GM23248 (cell line): ENCODE data around the gene NOSIP. TPM values are rescaled to one million over a fixed set of nuclear protein-coding genes. Genes with fewer than 3 reads are reported as not detected.
A peak's percentile ranks its signal among the peaks of the same experiment; 100 is the strongest.

Source experiments
- DNase-seq: peaks from one replicate; pipeline ENCODE4 v3.0.0-alpha.2; 2015
- H2AFZ ChIP-seq: fragments of 200-600 bp; sonication (generic); 2 replicates; pipeline ENCODE4 v1.6.1; 2016; ENCODE audit warnings: antibody characterized with exemption
- H3F3A ChIP-seq: fragments of 200-600 bp; sonication (generic); 2 replicates; pipeline ENCODE4 v1.6.1; 2016; ENCODE audit warnings: mild to moderate bottlenecking, antibody characterized with exemption, mixed run types; ENCODE audit not compliant: insufficient read depth
- H3K27ac ChIP-seq: fragments of 200-600 bp; sonication (generic); 2 replicates; pipeline ENCODE4 v1.5.1; 2016; ENCODE audit warnings: mild to moderate bottlenecking
- H3K27me3 ChIP-seq: fragments of 200-600 bp; sonication (generic); replicated peaks from 2 replicates; pipeline ENCODE4 v1.6.1; 2016; ENCODE audit warnings: mild to moderate bottlenecking; ENCODE audit not compliant: insufficient read depth
- H3K36me3 ChIP-seq: fragments of 200-600 bp; sonication (generic); 2 replicates; pipeline ENCODE4 v1.6.1; 2016; ENCODE audit warnings: low read depth, mild to moderate bottlenecking
- H3K4me1 ChIP-seq: fragments of 200-600 bp; sonication (generic); 2 replicates; pipeline ENCODE4 v1.6.1; 2016; ENCODE audit warnings: mild to moderate bottlenecking; ENCODE audit not compliant: insufficient read depth
- H3K4me2 ChIP-seq: fragments of 200-600 bp; sonication (generic); one replicate; pipeline ENCODE4 v1.6.1; 2016; ENCODE audit warnings: mild to moderate bottlenecking; ENCODE audit not compliant: unreplicated experiment
- H3K4me3 ChIP-seq: fragments of 200-600 bp; sonication (generic); 2 replicates; pipeline ENCODE4 v1.5.1; 2016; ENCODE audit warnings: mild to moderate bottlenecking
- H3K79me2 ChIP-seq: fragments of 200-600 bp; sonication (generic); 2 replicates; pipeline ENCODE4 v1.6.1; 2016; ENCODE audit warnings: mild to moderate bottlenecking; ENCODE audit not compliant: insufficient read depth
- H3K9ac ChIP-seq: fragments of 200-600 bp; sonication (generic); 2 replicates; pipeline ENCODE4 v1.6.1; 2016; ENCODE audit warnings: mild to moderate bottlenecking
- H3K9me2 ChIP-seq: fragments of 200-600 bp; sonication (generic); 2 replicates; pipeline ENCODE4 v1.6.1; 2016; ENCODE audit warnings: mixed run types, mild to moderate bottlenecking, moderate library complexity; ENCODE audit not compliant: insufficient read depth
- H3K9me3 ChIP-seq: fragments of 200-600 bp; sonication (generic); one replicate; pipeline ENCODE4 v1.6.1; 2017; ENCODE audit warnings: low read depth
- H4K20me1 ChIP-seq: fragments of 200-600 bp; sonication (generic); 2 replicates; pipeline ENCODE4 v1.6.0; 2016; ENCODE audit not compliant: insufficient read depth
- EZH2 ChIP-seq: fragments of 200-600 bp; sonication (generic); IDR thresholded peaks from 2 replicates; pipeline ENCODE4 v1.6.1; 2018; ENCODE audit warnings: antibody characterized with exemption, mild to moderate bottlenecking; ENCODE audit not compliant: insufficient read depth, poor library complexity, severe bottlenecking
- EZH2phosphoT487 ChIP-seq: fragments of 200-600 bp; sonication (generic); IDR thresholded peaks from 2 replicates; pipeline ENCODE4 v1.6.1; 2018; ENCODE audit warnings: antibody characterized with exemption, moderate library complexity, mild to moderate bottlenecking, low read depth; ENCODE audit not compliant: insufficient read depth
- WGBS, 2 experiments: methylation state at CpG; one replicate each; pipeline ENCODE4 v1.1.6; 2015 to 2017; ENCODE audit warnings: low lambda C conversion rate in 2 of 2, low coverage in 1 of 2; ENCODE audit errors: missing lambda C conversion rate in 2 of 2; 5-methylcytosine and 5-hydroxymethylcytosine counted together
- in situ Hi-C: fragments of 300-500 bp; cut with MboI; formaldehyde crosslinking; loops from 2 replicates; pipeline ENCODE4 v1.15.0; 2020
- polyA plus RNA-seq: library from polyadenylated mRNA; unstranded; fragments of >200 nt; fragmentation: Nextera tagmentation; extraction: Ambion mirVana; gene quantifications from 2 replicates; pipeline ENCODE4 v1.2.1, GENCODE V29; 2016
- total RNA-seq: library from RNA; depleted of rRNA; stranded (reverse); fragments of >200 nt; shearing (Covaris generic); gene quantifications from 2 replicates; pipeline ENCODE4 v1.2.3, GENCODE V29; 2014

Gene NOSIP
- total and polyA plus RNA-seq, 2 experiments from 2014 or later: 53.2 to 84.3 TPM

GRCh38 chr19:49528211-49528771, 52.1 kb downstream of the NOSIP start:
- no peaks in the 10 kb centered on the region for H3K27me3 ChIP-seq
- peak overlapping the region; percentile 83 for H3K4me3 ChIP-seq
- H3K9me3 ChIP-seq: no peaks in the 10 kb centered on the region
- H2AFZ ChIP-seq: peak overlapping the region; percentile 87
- H3K27ac ChIP-seq: peak overlapping the region; percentile 95
- peaks cover 52% of the 10 kb centered on the region for H3K79me2 ChIP-seq
- H3F3A ChIP-seq: peaks cover 12% of the 10 kb centered on the region; the same call in 1 of the 2 replicates
- no peaks in the 10 kb centered on the region for H4K20me1 ChIP-seq
- peaks cover 7% of the 10 kb centered on the region; the same call in 1 of the 2 replicates for H3K36me3 ChIP-seq
- in situ Hi-C loops: no loop called here
- DNase-seq: peak; percentile 91
- H3K4me2 ChIP-seq: peak overlapping the region; percentile 95
- WGBS, 2 experiments: 0% methylated on average over 25 of the region's 25 CpGs
- TF ChIP-seq EZH2phosphoT487 (no peak), EZH2 (no peak)
- H3K9me2 ChIP-seq: no peaks in the 10 kb centered on the region
- H3K9ac ChIP-seq: peak overlapping the region; percentile 96
- peaks cover 19% of the 10 kb centered on the region for H3K4me1 ChIP-seq

GRCh38 chr19:49524812-49525455, 55.4 kb downstream of the NOSIP start:
- peaks cover 18% of the 10 kb centered on the region for H3K79me2 ChIP-seq
- H3K9me2 ChIP-seq: no peaks in the 10 kb centered on the region
- no peak overlapping the region for H3K27ac ChIP-seq
- no peak overlapping the region for H3K4me3 ChIP-seq
- H3K27me3 ChIP-seq: no peaks in the 10 kb centered on the region
- H3K9ac ChIP-seq: no peak overlapping the region
- no peak for TF ChIP-seq EZH2
- no peak for TF ChIP-seq EZH2phosphoT487
- no peak overlapping the region for H3K4me2 ChIP-seq
- H4K20me1 ChIP-seq: no peaks in the 10 kb centered on the region
- no peaks in the 10 kb centered on the region for H3K9me3 ChIP-seq
- no peak overlapping the region for H2AFZ ChIP-seq
- peaks cover 3% of the 10 kb centered on the region; the same call in 1 of the 2 replicates for H3F3A ChIP-seq
- in situ Hi-C loops: no loop called here
- 83 to 85% methylated on average over 18 to 22 of the region's 22 CpGs for WGBS, 2 experiments
- no peak for DNase-seq
- H3K4me1 ChIP-seq: peaks cover 11% of the 10 kb centered on the region
- no peaks in the 10 kb centered on the region for H3K36me3 ChIP-seq

GRCh38 chr19:49520705-49521319, 59.5 kb downstream of the NOSIP start:
- in situ Hi-C loops: no loop called here
- H3K27me3 ChIP-seq: no peaks in the 10 kb centered on the region
- no peaks in the 10 kb centered on the region for H3K36me3 ChIP-seq
- no peak overlapping the region for H3K4me3 ChIP-seq
- H3K9ac ChIP-seq: no peak overlapping the region
- no peaks in the 10 kb centered on the region for H4K20me1 ChIP-seq
- no peak overlapping the region for H3K27ac ChIP-seq
- H3F3A ChIP-seq: peaks cover 4% of the 10 kb centered on the region; the same call in 1 of the 2 replicates
- H3K4me1 ChIP-seq: no peaks in the 10 kb centered on the region
- 69 to 70% methylated on average over 13 of the region's 13 CpGs for WGBS, 2 experiments
- TF ChIP-seq EZH2 (no peak), EZH2phosphoT487 (no peak)
- H3K4me2 ChIP-seq: no peak overlapping the region
- H3K79me2 ChIP-seq: no peaks in the 10 kb centered on the region
- no peak for DNase-seq
- H3K9me3 ChIP-seq: no peaks in the 10 kb centered on the region
- H2AFZ ChIP-seq: no peak overlapping the region
- H3K9me2 ChIP-seq: no peaks in the 10 kb centered on the region

GRCh38 chr19:49518033-49518432, 62.3 kb downstream of the NOSIP start:
- H3K4me3 ChIP-seq: no peak overlapping the region
- no peaks in the 10 kb centered on the region for H3K4me1 ChIP-seq
- WGBS, 2 experiments: 79 to 85% methylated on average over 3 of the region's 3 CpGs
- H2AFZ ChIP-seq: no peak overlapping the region
- no peaks in the 10 kb centered on the region for H3K27me3 ChIP-seq
- H3K36me3 ChIP-seq: no peaks in the 10 kb centered on the region
- in situ Hi-C loops: no loop called here
- H4K20me1 ChIP-seq: no peaks in the 10 kb centered on the region
- DNase-seq: no peak
- no peaks in the 10 kb centered on the region for H3K9me3 ChIP-seq
- no peak overlapping the region for H3K9ac ChIP-seq
- peaks cover 4% of the 10 kb centered on the region; the same call in 1 of the 2 replicates for H3F3A ChIP-seq
- H3K4me2 ChIP-seq: no peak overlapping the region
- no peak for TF ChIP-seq EZH2phosphoT487
- TF ChIP-seq EZH2: no peak
- no peak overlapping the region for H3K27ac ChIP-seq
- H3K79me2 ChIP-seq: no peaks in the 10 kb centered on the region
- no peaks in the 10 kb centered on the region for H3K9me2 ChIP-seq
